H9 (cell line): ENCODE results near the gene RGS5. TPM values are rescaled to one million over a fixed set of nuclear protein-coding genes. Genes with fewer than 3 reads are reported as not detected.

ENCODE experiments used
- DNase-seq: peaks from one replicate; pipeline ENCODE4 v3.0.0-alpha.2; 2017
- H2AFZ ChIP-seq: one replicate; pipeline ENCODE4 v1.6.1; 2013; ENCODE audit warnings: mild to moderate bottlenecking, low read length, control low read depth, moderate library complexity
- H2AK5ac ChIP-seq: 2 replicates; pipeline ENCODE4 v1.6.1; 2013; ENCODE audit warnings: low read length, control low read depth, mixed read lengths; ENCODE audit not compliant: insufficient read length
- H2BK120ac ChIP-seq: one replicate; pipeline ENCODE4 v1.6.1; 2013; ENCODE audit warnings: low read depth, mild to moderate bottlenecking, low read length, control low read depth, inconsistent platforms; ENCODE audit not compliant: poor library complexity, severe bottlenecking
- H2BK12ac ChIP-seq: 2 replicates; pipeline ENCODE4 v1.6.1; 2013; ENCODE audit warnings: low read length, control low read depth, mixed read lengths, low read depth; ENCODE audit not compliant: insufficient read length
- H2BK15ac ChIP-seq: 2 replicates; pipeline ENCODE4 v1.6.1; 2013; ENCODE audit warnings: low read depth, low read length, control low read depth
- H2BK20ac ChIP-seq: one replicate; pipeline ENCODE4 v1.6.1; 2013; ENCODE audit warnings: low read depth, mild to moderate bottlenecking, low read length, control low read depth, inconsistent platforms; ENCODE audit not compliant: poor library complexity, severe bottlenecking
- H2BK5ac ChIP-seq: 2 replicates; pipeline ENCODE4 v1.6.1; 2013; ENCODE audit warnings: low read length, control low read depth, mixed read lengths; ENCODE audit not compliant: insufficient read length
- H3K14ac ChIP-seq: 2 replicates; pipeline ENCODE4 v1.6.1; 2013; ENCODE audit warnings: low read length, control low read depth; ENCODE audit not compliant: insufficient read depth
- H3K18ac ChIP-seq: 2 replicates; pipeline ENCODE4 v1.6.1; 2013; ENCODE audit warnings: low read depth, mild to moderate bottlenecking, mixed read lengths, low read length, control low read depth; ENCODE audit not compliant: insufficient read length
- H3K23ac ChIP-seq: 2 replicates; pipeline ENCODE4 v1.6.1; 2013; ENCODE audit warnings: low read length, control low read depth, mixed read lengths, low read depth; ENCODE audit not compliant: insufficient read length
- H3K23me2 ChIP-seq: 2 replicates; pipeline ENCODE4 v1.6.1; 2013; ENCODE audit warnings: low read depth, mild to moderate bottlenecking, mixed read lengths, low read length, control low read depth; ENCODE audit not compliant: insufficient read length, poor library complexity, severe bottlenecking
- H3K27ac ChIP-seq: 2 replicates; pipeline ENCODE4 v1.5.1; 2013; ENCODE audit warnings: low read length, control low read depth, mixed read lengths, low read depth; ENCODE audit not compliant: insufficient read length
- H3K27me3 ChIP-seq: 2 replicates; pipeline ENCODE4 v1.6.1; 2013; ENCODE audit warnings: low read length, control low read depth, inconsistent platforms; ENCODE audit not compliant: insufficient read depth
- H3K4ac ChIP-seq: 2 replicates; pipeline ENCODE4 v1.6.1; 2013; ENCODE audit warnings: low read depth, mild to moderate bottlenecking, control low read depth, inconsistent platforms, low read length, moderate library complexity
- H3K4me1 ChIP-seq: 2 replicates; pipeline ENCODE4 v1.6.1; 2013; ENCODE audit warnings: low read length, control low read depth, inconsistent platforms; ENCODE audit not compliant: insufficient read depth
- H3K4me2 ChIP-seq: 2 replicates; pipeline ENCODE4 v1.6.1; 2013; ENCODE audit warnings: low read length, control low read depth, mixed read lengths; ENCODE audit not compliant: insufficient read length, insufficient read depth
- H3K56ac ChIP-seq: 2 replicates; pipeline ENCODE4 v1.6.1; 2013; ENCODE audit warnings: low read depth, mild to moderate bottlenecking, mixed read lengths, low read length, control low read depth; ENCODE audit not compliant: insufficient read length
- H3K79me1 ChIP-seq: 2 replicates; pipeline ENCODE4 v1.6.1; 2013; ENCODE audit warnings: low read depth, mild to moderate bottlenecking, moderate library complexity, low read length, control low read depth, inconsistent platforms; ENCODE audit not compliant: insufficient read depth, poor library complexity, severe bottlenecking
- H3K79me2 ChIP-seq: 2 replicates; pipeline ENCODE4 v1.6.1; 2013; ENCODE audit warnings: low read length, control low read depth, inconsistent platforms; ENCODE audit not compliant: insufficient read depth
- H3K9ac ChIP-seq: 2 replicates; pipeline ENCODE4 v1.6.1; 2013; ENCODE audit warnings: low read length, control low read depth, mixed read lengths; ENCODE audit not compliant: insufficient read length; ENCODE audit errors: extremely low read depth
- H3K9me3 ChIP-seq: one replicate; pipeline ENCODE4 v1.6.1; 2013; ENCODE audit warnings: low read depth, low read length, inconsistent platforms; ENCODE audit not compliant: control insufficient read depth
- H3T11ph ChIP-seq: one replicate; pipeline ENCODE4 v1.6.1; 2013; ENCODE audit warnings: mild to moderate bottlenecking, low read length, control low read depth, inconsistent platforms
- H4K20me1 ChIP-seq: one replicate; pipeline ENCODE4 v1.6.1; 2013; ENCODE audit not compliant: control insufficient read depth, insufficient read length, insufficient read depth
- H4K5ac ChIP-seq: 2 replicates; pipeline ENCODE4 v1.6.1; 2013; ENCODE audit warnings: low read depth, mild to moderate bottlenecking, mixed read lengths, low read length, control low read depth; ENCODE audit not compliant: insufficient read length
- H4K8ac ChIP-seq: replicated peaks from 2 replicates; pipeline ENCODE4 v1.6.1; 2013; ENCODE audit warnings: low read length, control low read depth, mixed read lengths, low read depth; ENCODE audit not compliant: insufficient read length
- H4K91ac ChIP-seq: 2 replicates; pipeline ENCODE4 v1.6.1; 2013; ENCODE audit warnings: low read depth, mild to moderate bottlenecking, moderate library complexity, mixed read lengths, low read length, control low read depth; ENCODE audit not compliant: insufficient read length
- H3K27ac Mint-ChIP-seq, 3 experiments: 2 replicates in 2 of 3; 3 replicates in 1 of 3; pipeline ENCODE4 v1.8.0; 2020 to 2021; ENCODE audit warnings: mixed read lengths in 3 of 3, mild to moderate bottlenecking in 1 of 3, moderate library complexity in 1 of 3
- H3K27me3 Mint-ChIP-seq: 2 replicates; pipeline ENCODE4 v1.8.0; 2021; ENCODE audit warnings: low read depth, mild to moderate bottlenecking, moderate library complexity, mixed read lengths
- H3K36me3 Mint-ChIP-seq, 3 experiments: 2 replicates in 2 of 3; 3 replicates in 1 of 3; pipeline ENCODE4 v1.8.0; 2020 to 2021; ENCODE audit warnings: low read depth in 3 of 3, mixed read lengths in 3 of 3; ENCODE audit not compliant: insufficient read depth in 1 of 3
- H3K4me1 Mint-ChIP-seq, 2 experiments: 2 replicates each; pipeline ENCODE4 v1.8.0; 2020; ENCODE audit warnings: mixed read lengths in 2 of 2
- H3K4me3 Mint-ChIP-seq, 2 experiments: 2 replicates in 1 of 2; 3 replicates in 1 of 2; pipeline ENCODE4 v1.8.0; 2020 to 2021; ENCODE audit warnings: mild to moderate bottlenecking in 2 of 2, mixed read lengths in 2 of 2, moderate library complexity in 1 of 2
- H3K9me3 Mint-ChIP-seq, 2 experiments: 2 replicates in 1 of 2; 3 replicates in 1 of 2; pipeline ENCODE4 v1.8.0; 2020; ENCODE audit warnings: mild to moderate bottlenecking in 2 of 2, mixed read lengths in 2 of 2, moderate library complexity in 1 of 2
- CTCF ChIP-seq: fragments of 200-600 bp; sonication (generic); conservative IDR thresholded peaks from 3 replicates; pipeline ENCODE4 v1.8.0; 2021; ENCODE audit warnings: antibody characterized with exemption, mild to moderate bottlenecking
- WGBS: extraction: QIAGEN DNeasy Blood & Tissue Kit; methylation state at CpG from one replicate; pipeline ENCODE4 v1.1.7; 2013; ENCODE audit warnings: missing lambda C conversion rate, low lambda C conversion rate, mixed read lengths; ENCODE audit not compliant: insufficient read length; ENCODE audit errors: extremely low coverage; 5-methylcytosine and 5-hydroxymethylcytosine counted together
- total RNA-seq: library from RNA; stranded (reverse); gene quantifications from 2 replicates; pipeline ENCODE4 v1.2.1, GENCODE V29; 2021

RGS5 gene
- total RNA-seq, 1 experiment from 2014 or later, result 30.1 TPM

- Histone ChIP-seq H3K56ac (no peak overlapping the region), H2BK5ac (no peak overlapping the region), H3K9me3 (no peaks in the 10 kb centered on the region), H3K14ac (no peak overlapping the region), H3K79me1 (no peaks in the 10 kb centered on the region), H2BK120ac (no peak overlapping the region), H4K91ac (no peak overlapping the region), H2AFZ (no peak overlapping the region), H3K4me2 (no peak overlapping the region), H2BK20ac (no peak overlapping the region), H3K27ac (no peak overlapping the region), H2AK5ac (no peak overlapping the region), H4K5ac (no peak overlapping the region), H3K4me1 (no peaks in the 10 kb centered on the region), H3K23me2 (no peaks in the 10 kb centered on the region), H4K8ac (no peak overlapping the region), H3K9ac (no peak overlapping the region), H3K18ac (no peak overlapping the region), H3K23ac (no peak overlapping the region), H3K79me2 (no peaks in the 10 kb centered on the region), H3T11ph (no peak overlapping the region), H3K27me3 (no peaks in the 10 kb centered on the region), H4K20me1 (no peaks in the 10 kb centered on the region), H2BK12ac (no peak overlapping the region), H2BK15ac (no peak overlapping the region), H3K4ac (no peak overlapping the region)
- no peak for TF ChIP-seq CTCF
- WGBS, result no CpG with 5 or more reads among the region's 3 CpGs
- H3K27me3 Mint-ChIP-seq, result no peaks in the 10 kb centered on the region
- H3K27ac Mint-ChIP-seq, result no peak overlapping the region; a peak in 1 of 7 replicates
- H3K36me3 Mint-ChIP-seq, result peaks cover 0 to 8% (median 0%) of the 10 kb centered on the region in 3 experiments; a peak in 2 of 7 replicates
- DNase-seq, result no peak
- H3K4me3 Mint-ChIP-seq, result no peak overlapping the region
- no peaks in the 10 kb centered on the region for H3K9me3 Mint-ChIP-seq
- no peaks in the 10 kb centered on the region for H3K4me1 Mint-ChIP-seq
These were observed 55.7 kb downstream of the RGS5 start for GRCh38 chr1:163147019-163147418.
